RCC 7860 (cell line): ENCODE data around the gene PFKP.

Experiments
- DNase-seq: peaks from one replicate; pipeline ENCODE4 v3.0.0-alpha.2; 2015; ENCODE audit warnings: low spot score
- FAIRE-seq: peaks from 2 replicates; lab custom pipeline; 2012; peaks lifted over from hg19 to GRCh38; lab: Jason Lieb, UNC

PFKP gene

GRCh38 chr10:3178042-3178441 is 110.7 kb downstream of the PFKP start:
- no peak for FAIRE-seq

GRCh38 chr10:3179174-3179573 is 111.8 kb downstream of the PFKP start:
- FAIRE-seq: no peak
- no peak for DNase-seq

More at GRCh38 chr10:3178042-3178441, 110.7 kb downstream of the PFKP start:
- DNase-seq: no peak

- DNase-seq (no peak), FAIRE-seq (no peak)
These were observed 113.1 kb downstream of the PFKP start for GRCh38 chr10:3180355-3181025.

GRCh38 chr10:3185386-3185785 is 118.0 kb downstream of the PFKP start:
- DNase-seq (no peak), FAIRE-seq (no peak)

- FAIRE-seq (no peak), DNase-seq (no peak)
These were observed 119.0 kb downstream of the PFKP start for GRCh38 chr10:3186368-3186767.
